Measurements from ENCODE around the gene EFEMP2.
A peak's percentile ranks its signal among the peaks of the same experiment; 100 is the strongest.
"Not testable (repeated sequence)": the region's sequence is repeated elsewhere in the genome, so short reads cannot be mapped to it uniquely, and the experiment has no call there.

Gene EFEMP2

DNA sequence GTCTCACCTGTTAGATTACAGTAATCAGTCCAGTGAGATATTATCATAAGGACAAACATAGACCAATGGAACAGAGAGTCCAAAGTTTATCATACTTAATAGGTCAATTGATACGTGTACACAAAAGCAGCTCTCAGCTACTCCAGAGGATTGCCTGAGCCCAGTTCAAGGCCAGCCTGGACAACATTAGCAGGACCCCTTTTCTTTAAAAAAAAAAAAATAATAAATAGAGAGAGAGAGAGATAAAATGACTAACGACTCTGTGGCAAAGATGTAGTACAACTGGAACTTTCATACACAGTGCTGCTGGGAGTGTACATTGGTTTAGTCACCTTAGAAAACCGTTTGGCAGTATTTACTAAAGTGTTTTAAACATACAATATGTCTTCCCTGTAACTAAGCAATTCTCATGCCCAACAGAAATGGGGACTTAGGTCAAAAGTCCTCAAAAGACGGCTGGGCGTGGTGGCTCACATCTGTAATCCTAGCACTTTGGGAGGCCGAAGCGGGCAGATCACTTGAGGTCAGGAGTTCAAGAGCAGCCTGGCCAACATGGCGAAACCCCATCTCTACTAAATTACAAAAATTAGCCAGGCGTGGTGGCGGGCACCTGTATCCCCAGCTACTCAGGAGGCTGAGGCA, 28.2 kb downstream of the EFEMP2 start:
- intact Hi-C loops (cut with DNase I) = no loop called here
- no peak for DNase-seq

DNA sequence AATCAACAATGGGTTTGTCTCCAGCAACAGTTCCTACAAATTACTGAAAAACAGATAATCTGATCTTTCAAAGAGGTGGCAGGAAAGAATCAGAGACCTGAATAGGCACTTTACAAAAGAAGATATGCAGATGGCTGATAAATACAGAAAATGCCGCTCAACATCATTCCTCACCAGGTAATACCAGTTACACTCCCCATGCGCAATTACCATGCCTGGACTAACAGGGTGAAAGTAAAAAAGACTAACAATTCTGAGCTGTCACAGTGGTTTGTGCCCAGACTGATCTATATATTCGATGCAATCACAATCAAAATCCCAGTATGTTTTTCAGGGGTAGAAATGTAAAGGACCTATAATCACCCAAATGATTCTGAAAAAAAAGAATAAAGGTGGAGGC, 28.8 kb downstream of the EFEMP2 start:
- DNase-seq = no peak
- intact Hi-C loops (cut with DNase I) = no loop called here

DNA sequence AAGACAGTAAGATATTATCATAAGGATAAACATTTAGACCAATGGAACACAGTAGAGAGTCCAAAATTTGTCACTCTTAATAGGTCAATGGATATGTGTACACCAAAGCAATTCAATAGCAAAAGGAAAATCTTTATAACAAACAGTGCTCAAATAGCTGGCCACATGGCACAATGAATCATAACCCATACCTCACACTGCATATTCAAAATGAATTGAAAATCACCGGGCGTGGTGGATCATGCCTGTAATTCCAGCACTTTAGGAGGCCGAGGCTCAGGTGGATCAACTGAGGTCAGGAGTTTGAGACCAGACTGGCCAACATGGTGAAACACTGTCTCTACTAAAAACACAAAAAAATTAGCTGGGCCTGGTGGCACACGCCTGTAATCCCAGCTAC, 30.5 kb downstream of the EFEMP2 start:
- DNase-seq = no peak
- intact Hi-C loops (cut with DNase I) = no loop called here

DNA sequence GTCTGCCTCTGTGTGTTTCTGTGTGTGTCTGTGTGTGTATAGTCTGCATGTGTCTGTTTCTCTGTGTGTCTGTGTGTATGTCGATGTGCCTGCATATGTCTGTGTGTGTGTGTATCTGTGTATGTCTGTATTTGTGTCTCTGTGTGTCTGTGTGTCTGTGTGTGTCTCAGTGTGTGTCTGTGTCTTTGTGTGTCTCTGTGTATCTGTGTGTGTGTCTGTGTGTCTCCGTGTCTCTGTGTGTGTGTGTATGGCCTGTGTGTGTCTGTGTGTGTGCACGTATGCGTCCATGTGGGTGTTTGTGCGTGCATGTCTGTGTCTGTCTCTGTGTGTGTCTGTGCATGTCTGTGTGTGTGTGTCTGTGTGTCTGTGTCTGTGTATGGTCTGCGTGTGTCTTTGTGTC, 38.4 kb downstream of the EFEMP2 start:
- intact Hi-C loops (cut with DNase I) = no loop called here
- peak in 1 of 10 donors; percentile 68 for DNase-seq

DNA sequence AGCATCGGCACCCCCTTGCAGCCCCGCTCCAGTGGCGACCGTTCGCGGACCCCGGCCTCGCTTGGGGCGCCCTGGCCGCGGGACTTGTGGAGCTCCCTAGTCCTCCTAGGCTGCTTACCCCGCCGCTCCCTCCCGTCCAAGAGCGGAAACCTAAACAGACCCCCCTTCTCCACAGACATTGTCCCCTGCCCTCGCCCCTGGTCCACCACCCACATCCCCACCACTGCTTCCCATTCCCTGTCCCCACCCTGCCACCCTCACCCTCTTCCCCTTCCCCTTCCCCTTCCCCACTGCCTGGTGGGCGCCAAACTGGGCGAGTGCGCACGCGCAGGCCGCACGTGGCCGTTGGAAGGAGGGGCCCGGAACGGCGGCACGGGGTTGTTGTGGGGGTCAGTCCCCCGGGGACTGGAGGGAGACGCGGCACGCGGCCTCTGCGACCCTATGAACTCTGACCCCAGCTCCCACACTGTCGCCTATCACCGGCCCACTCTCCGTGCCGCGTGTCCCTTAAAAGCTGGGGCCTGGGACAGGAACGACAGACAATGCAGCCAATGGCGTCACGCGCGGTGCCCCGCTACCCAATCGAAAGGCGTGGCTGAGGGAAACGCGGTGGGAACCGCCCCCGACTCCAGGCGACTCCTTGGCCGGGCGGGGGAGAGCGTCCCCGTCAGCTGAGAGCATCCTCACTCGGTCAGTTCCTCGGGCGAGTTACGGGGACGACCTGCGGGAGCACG, 39.1 kb downstream of the EFEMP2 start, which contains the start of gene SNX32:
TSS of gene SNX32 (plus strand) at position 667 of the 734 bp plus-strand sequence. CDS start 103 bp downstream, outside the sequence.
- DNase-seq = peak; percentile 96 to 100 (median 98)
- intact Hi-C loops (cut with DNase I) = no loop called here

DNA sequence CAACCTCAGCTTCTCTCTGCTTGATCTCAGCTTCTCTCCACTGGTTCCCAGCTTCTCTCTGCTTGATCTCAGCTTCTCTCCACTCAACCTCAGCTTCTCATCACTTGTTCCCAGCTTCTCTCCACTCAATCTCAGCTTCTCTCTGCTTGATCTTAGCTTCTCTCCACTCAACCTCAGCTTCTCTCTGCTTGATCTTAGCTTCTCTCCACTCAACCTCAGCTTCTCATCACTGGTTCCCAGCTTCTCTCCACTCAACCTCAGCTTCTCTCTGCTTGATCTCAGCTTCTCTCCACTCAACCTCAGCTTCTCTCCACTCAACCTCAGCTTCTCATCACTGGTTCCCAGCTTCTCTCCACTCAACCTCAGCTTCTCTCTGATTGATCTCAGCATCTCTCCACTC, 40.4 kb downstream of the EFEMP2 start:
- intact Hi-C loops (cut with DNase I) = not testable (repeated sequence)

DNA sequence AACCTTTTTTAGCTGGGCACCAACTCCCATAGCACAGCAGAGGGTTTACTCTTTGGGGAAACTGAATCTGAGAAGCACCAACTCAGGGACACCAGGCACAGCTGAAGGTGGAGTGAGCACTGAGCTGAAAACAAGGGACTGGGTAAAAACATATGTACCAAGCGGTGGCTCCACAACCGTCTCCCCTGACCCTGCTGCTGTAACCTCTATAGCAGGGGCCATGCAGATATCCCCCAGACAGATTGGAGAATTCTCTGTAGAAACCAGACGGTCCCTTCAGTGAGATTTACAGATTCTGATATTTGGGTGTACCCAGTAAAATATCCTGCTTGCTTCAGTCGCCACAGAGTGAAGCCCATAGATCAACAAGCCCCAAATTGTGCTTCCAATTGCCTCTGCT, 43.1 kb downstream of the EFEMP2 start:
- peak in 1 of 10 donors; percentile 21 for DNase-seq
- intact Hi-C loops (cut with DNase I) = no loop called here

More for the DNA sequence above, 40.4 kb downstream of the EFEMP2 start:
- DNase-seq = peak in 1 of 10 donors; percentile 2

DNA sequence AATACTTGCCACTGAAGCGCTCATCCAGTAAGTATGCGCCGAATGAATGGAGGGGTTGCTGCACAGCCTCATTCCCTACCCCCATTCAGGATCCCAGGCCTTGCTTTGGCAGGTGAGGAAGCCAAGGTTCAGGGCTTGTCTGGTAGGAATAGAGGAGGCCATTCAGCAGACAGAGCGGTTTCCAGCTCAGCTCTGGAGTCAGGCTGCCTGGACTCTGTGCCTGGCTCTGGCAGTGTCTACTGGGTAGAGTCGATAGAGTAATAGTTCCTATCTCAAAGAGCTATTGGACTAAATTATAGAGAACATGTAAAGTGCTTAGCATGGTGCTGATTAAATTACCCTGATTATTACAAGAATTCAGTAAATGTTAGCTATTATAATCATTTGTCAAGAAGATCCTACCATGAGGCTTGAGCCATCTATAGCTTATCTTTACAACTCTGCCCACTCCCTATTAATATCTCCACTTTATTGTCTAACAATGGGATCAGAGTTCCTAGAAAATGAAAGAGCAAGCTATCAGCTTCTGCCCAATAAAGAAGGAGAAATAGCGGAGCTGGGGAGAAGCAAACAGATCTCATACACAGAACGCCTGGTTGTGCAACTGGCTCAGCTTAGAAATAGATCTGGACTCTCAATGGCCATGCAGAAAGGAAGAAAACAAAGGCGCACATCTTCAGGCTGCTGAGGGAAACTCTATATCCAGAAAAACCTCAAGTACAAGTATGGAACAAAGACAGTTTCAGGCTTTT, 45.4 kb downstream of the EFEMP2 start:
- peak in 2 of 10 donors; percentile 7 to 9 for DNase-seq
- intact Hi-C loops (cut with DNase I) = no loop called here

DNA sequence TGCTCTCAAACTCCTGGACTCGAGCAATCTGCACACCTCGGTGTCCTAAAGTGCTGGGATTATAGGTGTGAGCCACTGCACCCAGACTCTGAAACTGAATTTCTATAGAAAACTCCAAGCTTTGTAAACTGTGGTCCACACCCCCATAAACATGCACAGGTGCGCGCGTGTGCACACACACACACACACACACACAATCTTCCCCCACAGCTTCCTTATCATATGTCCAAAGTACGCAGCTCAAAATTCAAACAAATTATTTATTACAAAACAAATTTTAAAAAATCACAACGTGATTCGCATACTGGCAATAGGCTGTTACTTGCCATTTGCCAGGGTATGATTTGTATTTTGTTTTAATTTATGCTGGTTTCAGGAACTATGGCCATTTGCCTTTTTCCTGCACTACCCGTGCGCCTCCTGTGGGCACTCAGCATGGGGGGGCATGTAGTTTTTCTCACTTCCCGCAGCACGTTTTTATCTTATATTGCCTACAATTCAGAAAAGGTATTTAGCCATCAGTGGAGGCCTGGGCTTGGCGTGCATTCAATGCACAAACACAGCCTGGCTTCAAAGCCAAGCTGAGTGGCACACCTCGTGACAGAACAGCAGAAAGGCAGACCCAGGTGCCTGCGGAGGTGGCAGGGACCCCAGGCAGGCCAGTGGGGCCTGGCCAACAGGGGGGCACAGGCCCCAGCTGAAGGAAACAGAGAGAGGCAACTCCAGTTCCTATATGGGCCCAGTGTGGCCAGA, 49.6 kb downstream of the EFEMP2 start:
- intact Hi-C loops (cut with DNase I) = no loop called here
- peak in 1 of 10 donors; percentile 32 for DNase-seq

DNA sequence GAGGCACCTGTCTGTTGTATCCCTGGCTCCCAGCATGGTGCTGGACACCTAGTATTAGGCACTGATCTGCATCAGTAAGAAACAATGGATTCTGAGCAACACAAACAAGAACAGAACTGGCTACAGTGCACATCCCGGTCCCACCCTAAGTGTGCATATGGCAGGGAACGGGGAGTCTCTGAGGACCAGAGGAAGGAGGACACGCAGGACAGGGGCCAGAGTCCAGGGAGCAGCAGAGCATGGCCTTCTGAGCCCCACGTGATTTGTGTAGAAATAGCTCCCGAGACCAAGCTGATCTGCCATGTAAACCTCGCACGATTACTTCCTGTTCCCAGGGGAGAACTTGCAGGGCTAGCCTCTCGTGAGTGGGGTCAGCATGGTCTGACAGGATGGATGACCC, 51.5 kb downstream of the EFEMP2 start:
- DNase-seq = no peak
- intact Hi-C loops (cut with DNase I) = no loop called here

DNA sequence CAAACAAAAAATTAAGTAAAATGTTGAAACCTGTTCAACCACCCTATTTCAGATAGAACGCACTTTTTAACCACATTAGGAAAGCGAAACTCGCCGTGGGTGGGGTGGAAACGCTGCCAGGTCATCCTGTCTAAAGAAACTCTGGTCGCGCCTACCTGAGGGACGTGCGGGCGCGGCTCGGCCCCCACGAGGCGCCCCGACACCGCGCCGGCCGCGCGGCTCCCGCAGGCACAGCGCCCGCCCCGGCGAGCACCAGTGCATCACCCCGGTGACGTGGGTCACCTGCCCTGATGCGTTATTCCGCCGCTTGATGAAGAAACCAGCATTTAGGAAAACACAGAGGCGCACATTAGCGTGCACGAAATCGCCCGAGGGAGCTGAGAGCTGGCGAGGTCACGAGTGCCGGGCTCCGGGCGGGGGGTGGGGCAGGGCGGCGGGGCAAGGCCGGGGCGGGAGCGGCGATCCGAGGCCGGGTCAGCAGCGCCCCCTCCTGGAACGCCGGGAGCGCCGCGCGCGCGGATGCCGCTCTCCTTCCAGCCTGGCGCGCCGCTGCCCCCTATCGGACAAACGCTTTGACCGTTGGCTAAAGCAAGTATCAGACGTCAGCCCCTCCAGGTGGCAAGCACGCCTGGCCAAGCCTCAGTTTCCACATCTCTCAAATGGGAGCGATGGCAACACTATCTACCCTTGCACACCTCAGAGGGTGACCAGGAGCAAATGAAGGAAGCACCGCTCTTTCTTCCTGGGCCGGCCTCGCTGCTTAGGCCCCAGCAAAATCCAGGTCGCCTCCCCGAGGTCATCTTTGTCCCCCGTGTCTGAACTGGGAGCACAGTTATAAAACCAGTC, 54.5 kb downstream of the EFEMP2 start:
- intact Hi-C loops (cut with DNase I) = loop anchor here (1.0 to 2.0 kb wide), 3 partner anchors 37 to 192 kb away; partner anchors contain the start of gene AP5B1
- peak; percentile 84 to 99 (median 95) for DNase-seq

DNA sequence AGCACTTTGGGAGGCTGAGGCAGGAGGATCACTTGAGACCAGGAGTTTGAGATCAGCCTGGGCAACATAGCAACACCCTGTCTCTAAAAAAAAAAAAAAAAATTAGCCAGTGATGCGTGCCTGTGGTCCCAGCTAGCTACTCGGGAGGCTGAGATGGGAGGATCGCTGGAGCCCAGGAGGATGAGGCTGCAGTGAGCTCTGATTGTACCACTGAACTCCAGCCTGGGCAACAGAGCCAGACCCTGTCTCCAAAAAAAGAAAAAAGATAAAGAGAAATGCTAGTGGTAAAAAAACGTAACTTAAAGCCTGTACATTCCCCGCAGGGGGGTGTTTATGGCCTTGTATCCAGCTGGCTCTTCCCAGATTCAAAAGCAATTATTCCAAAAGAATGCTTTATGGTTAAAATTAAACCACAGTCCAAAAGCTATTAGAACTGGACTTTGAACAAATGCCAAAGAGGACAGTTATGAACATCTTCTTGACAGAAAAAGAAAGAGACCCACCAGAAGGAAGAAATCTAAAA, 55.2 kb downstream of the EFEMP2 start:
- intact Hi-C loops (cut with DNase I) = no loop called here
- DNase-seq = no peak

DNA sequence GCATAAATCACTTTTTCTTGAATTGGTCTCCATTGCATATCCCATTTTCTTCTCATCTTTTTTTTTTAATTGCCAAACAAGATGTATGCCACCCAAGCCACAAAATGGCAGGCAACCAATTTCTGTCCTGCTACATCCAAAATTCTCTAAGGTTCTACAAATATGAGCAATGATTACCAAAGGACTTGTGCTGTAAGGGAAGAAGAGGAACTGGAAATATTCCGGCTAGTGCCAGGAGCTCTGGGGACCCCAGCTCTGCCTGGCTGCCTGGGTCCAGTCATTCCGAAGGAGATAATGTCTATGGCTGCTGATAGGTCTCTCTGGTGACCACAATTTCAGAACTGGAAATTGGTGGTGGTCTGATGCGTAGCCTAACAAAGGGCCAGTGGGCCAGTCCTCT, 55.9 kb downstream of the EFEMP2 start:
- intact Hi-C loops (cut with DNase I) = no loop called here
- no peak for DNase-seq

Data from posterior cingulate gyrus (tissue), 11 donors.